ENCODE data around the gene PROKR2.

DNA sequence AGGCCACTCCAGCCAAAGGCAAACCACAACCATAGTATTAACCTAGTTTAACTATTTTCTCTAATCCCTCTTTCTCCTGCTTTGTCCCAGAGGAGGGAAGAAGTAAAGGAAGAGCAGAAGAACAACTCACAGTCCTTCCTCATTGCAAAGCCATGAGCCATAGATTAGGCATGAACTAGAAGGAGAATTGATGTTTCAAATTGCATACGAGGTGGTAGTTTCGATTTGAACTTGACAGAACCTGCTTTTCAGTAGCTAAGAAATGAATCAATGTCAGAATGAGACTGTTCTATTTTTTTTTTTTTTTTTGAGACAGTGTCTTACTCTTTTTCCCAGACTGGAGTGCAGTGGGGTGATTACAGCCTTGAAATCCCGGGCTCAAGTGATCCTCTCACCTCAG, 48.3 kb downstream of the PROKR2 start:
- TF ChIP-seq, protein P1, sequence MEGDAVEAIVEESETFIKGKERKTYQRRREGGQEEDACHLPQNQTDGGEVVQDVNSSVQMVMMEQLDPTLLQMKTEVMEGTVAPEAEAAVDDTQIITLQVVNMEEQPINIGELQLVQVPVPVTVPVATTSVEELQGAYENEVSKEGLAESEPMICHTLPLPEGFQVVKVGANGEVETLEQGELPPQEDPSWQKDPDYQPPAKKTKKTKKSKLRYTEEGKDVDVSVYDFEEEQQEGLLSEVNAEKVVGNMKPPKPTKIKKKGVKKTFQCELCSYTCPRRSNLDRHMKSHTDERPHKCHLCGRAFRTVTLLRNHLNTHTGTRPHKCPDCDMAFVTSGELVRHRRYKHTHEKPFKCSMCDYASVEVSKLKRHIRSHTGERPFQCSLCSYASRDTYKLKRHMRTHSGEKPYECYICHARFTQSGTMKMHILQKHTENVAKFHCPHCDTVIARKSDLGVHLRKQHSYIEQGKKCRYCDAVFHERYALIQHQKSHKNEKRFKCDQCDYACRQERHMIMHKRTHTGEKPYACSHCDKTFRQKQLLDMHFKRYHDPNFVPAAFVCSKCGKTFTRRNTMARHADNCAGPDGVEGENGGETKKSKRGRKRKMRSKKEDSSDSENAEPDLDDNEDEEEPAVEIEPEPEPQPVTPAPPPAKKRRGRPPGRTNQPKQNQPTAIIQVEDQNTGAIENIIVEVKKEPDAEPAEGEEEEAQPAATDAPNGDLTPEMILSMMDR (IDR thresholded peaks at IDR 0.05; ENCODE audit: insufficient read depth, low read length): no peak
- TF ChIP-seq POLR2AphosphoS5 (IDR thresholded peaks at IDR 0.05; ENCODE audit: low read depth): no peak
